ENCODE measurements around the gene DNAH1. TPM values are rescaled to one million over a fixed set of nuclear protein-coding genes. Genes with fewer than 3 reads are reported as not detected.

DNAH1 gene
- total and polyA plus RNA-seq, 2 of the 13 experiments (the other 11 are each of a cell fraction or from before 2014, with no cell fraction given), result 0.64 to 3.5 TPM

DNA sequence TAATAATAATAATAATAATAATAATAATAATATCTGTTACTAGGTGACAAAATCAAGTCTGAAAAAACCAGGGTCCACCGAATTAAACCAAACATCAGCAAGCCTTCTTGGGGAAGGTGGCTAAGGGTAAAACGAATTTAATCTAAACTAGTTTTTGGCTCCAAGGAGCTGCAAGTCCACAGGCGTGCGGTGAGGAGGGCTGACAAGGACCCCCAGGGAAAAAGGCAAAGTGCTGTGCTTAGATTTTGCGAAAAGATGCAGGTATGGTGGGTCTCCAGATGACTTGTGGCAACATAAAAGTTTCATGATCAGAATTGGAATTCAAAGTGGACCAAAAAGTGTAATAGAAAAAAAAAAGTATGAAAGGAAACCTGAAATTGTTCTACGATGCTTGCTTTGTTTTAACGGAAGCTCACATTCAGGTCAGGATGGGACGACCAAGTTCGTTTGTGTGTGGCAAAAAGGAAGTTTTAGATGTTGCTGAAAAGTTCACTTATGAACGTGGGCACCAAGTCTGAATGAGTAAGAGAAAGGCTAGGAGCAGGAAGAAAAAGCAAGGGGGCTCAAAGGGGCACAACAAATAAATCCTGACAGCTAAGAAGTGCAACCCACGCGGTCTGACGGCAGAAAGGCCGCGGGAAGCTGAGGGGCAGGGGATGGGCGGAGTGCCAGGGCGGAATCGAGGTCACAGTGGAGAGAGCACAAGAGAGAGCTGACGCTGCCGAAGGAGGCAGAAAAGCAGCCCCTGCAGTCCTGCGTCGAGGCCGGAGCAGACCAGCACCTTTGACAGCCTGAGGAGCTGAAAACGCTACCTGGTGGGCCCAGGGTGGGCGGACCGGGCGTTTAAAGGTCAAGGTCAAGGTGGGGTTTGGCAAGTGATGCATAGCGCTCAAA, 38.8 kb upstream of the DNAH1 start (continued):
- no peak; the same call in 1 of the 2 replicates for TF ChIP-seq ZSCAN31 (CRISPR knock-in tag; IDR thresholded peaks at IDR 0.05; ENCODE audit: low read depth)
- TF ChIP-seq SOX5 (CRISPR knock-in tag; IDR thresholded peaks at IDR 0.05; ENCODE audit: borderline replicate concordance), result peak; percentile 10; the same call in 1 of the 2 replicates
- TF ChIP-seq ASH2L (IDR thresholded peaks at IDR 0.05; ENCODE audit: insufficient read length, low read depth, low read length), result peak; percentile 2
- TF ChIP-seq ZFP37 (CRISPR knock-in tag; IDR thresholded peaks at IDR 0.05; ENCODE audit: borderline replicate concordance), result no peak
- TF ChIP-seq RFX1 (IDR thresholded peaks at IDR 0.05), result no peak
- peak; percentile 15; the same call in 1 of the 2 replicates for TF ChIP-seq ZMYM4 (CRISPR knock-in tag; IDR thresholded peaks at IDR 0.05)
- no peak for TF ChIP-seq ZNF879 (CRISPR knock-in tag; IDR thresholded peaks at IDR 0.05)
- 0 out of 2 replicates have a peak, but pooled peaks have one; percentile 61 for TF ChIP-seq ZBTB7B (CRISPR knock-in tag; IDR thresholded peaks at IDR 0.05)
- TF ChIP-seq ZNF772 (CRISPR knock-in tag; IDR thresholded peaks at IDR 0.05), result no peak
- 0 out of 2 replicates have a peak, but pooled peaks have one; percentile 13 for TF ChIP-seq SMAD3 (CRISPR knock-in tag; IDR thresholded peaks at IDR 0.05)
- TF ChIP-seq ZFY (CRISPR knock-in tag; IDR thresholded peaks at IDR 0.05), result no peak; the same call in 1 of the 2 replicates
- no peak for TF ChIP-seq RBM22 (optimal IDR thresholded peaks at IDR 0.05; ENCODE audit: low read length)
- TF ChIP-seq ZNF605 (CRISPR knock-in tag; IDR thresholded peaks at IDR 0.05), result 0 out of 2 replicates have a peak, but pooled peaks have one; percentile 27
- TF ChIP-seq ZNF510 (CRISPR knock-in tag; IDR thresholded peaks at IDR 0.05; ENCODE audit: low read depth), result no peak; the same call in 1 of the 2 replicates
- no peak for TF ChIP-seq E2F5 (CRISPR knock-in tag; conservative IDR thresholded peaks at IDR 0.05)
- TF ChIP-seq NFIB (CRISPR knock-in tag; IDR thresholded peaks at IDR 0.05; ENCODE audit: borderline replicate concordance), result no peak
- 0 out of 2 replicates have a peak, but pooled peaks have one; percentile 16 for TF ChIP-seq ZNF329 (CRISPR knock-in tag; IDR thresholded peaks at IDR 0.05; ENCODE audit: low read depth)
- peak; percentile 80 for TF ChIP-seq ZC3H13 (CRISPR knock-in tag; IDR thresholded peaks at IDR 0.05)
- TF ChIP-seq, protein P1, sequence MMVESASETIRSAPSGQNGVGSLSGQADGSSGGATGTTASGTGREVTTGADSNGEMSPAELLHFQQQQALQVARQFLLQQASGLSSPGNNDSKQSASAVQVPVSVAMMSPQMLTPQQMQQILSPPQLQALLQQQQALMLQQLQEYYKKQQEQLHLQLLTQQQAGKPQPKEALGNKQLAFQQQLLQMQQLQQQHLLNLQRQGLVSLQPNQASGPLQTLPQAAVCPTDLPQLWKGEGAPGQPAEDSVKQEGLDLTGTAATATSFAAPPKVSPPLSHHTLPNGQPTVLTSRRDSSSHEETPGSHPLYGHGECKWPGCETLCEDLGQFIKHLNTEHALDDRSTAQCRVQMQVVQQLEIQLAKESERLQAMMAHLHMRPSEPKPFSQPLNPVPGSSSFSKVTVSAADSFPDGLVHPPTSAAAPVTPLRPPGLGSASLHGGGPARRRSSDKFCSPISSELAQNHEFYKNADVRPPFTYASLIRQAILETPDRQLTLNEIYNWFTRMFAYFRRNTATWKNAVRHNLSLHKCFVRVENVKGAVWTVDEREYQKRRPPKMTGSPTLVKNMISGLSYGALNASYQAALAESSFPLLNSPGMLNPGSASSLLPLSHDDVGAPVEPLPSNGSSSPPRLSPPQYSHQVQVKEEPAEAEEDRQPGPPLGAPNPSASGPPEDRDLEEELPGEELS (CRISPR knock-in tag; IDR thresholded peaks at IDR 0.05), result no peak
- 0 out of 2 replicates have a peak, but pooled peaks have one; percentile 9 for TF ChIP-seq ELF3 (CRISPR knock-in tag; IDR thresholded peaks at IDR 0.05)
- no peak for TF ChIP-seq GATA4 (IDR thresholded peaks at IDR 0.05; ENCODE audit: borderline replicate concordance, low read depth)
- TF ChIP-seq KAT7 (CRISPR knock-in tag; IDR thresholded peaks at IDR 0.05; ENCODE audit: borderline replicate concordance), result peak; percentile 56; the same call in 1 of the 2 replicates
- no peak for TF ChIP-seq FOXK2 (IDR thresholded peaks at IDR 0.05)
- no peak for TF ChIP-seq NFKBIZ (CRISPR knock-in tag; IDR thresholded peaks at IDR 0.05)
- TF ChIP-seq ZNF616 (CRISPR knock-in tag; IDR thresholded peaks at IDR 0.05; ENCODE audit: low read depth), result no peak
- no peak for TF ChIP-seq POLR2AphosphoS5 (IDR thresholded peaks at IDR 0.05; ENCODE audit: low read depth, low read length)
- TF ChIP-seq ZNF136 (CRISPR knock-in tag; IDR thresholded peaks at IDR 0.05; ENCODE audit: low read depth), result no peak
- TF ChIP-seq FIP1L1 (IDR thresholded peaks at IDR 0.05; ENCODE audit: borderline replicate concordance, insufficient read depth, low read depth, low read length), result peak; percentile 19; the same call in 1 of the 2 replicates
- no peak for TF ChIP-seq GTF3A (CRISPR knock-in tag; conservative IDR thresholded peaks at IDR 0.05)
